ENCODE measurements around the gene FABP7. TPM values are rescaled to one million over a fixed set of nuclear protein-coding genes. Genes with fewer than 3 reads are reported as not detected.
"Not testable (repeated sequence)": the region's sequence is repeated elsewhere in the genome, so short reads cannot be mapped to it uniquely, and the experiment has no call there.

Gene FABP7
- total and polyA plus RNA-seq, 2 donors from 2014 or later: not detected

GRCh38 chr6:122746688-122747087 is 32.8 kb upstream of the FABP7 start:
- no peak overlapping the region for H3K4me3 ChIP-seq (ENCODE audit: low read length in 3 of 3)
- H3K27me3 ChIP-seq (ENCODE audit: control insufficient read depth, insufficient read depth, low read length): no peaks in the 10 kb centered on the region
- no peak overlapping the region for H3K27ac ChIP-seq (ENCODE audit: low read depth in 2 of 2, low read length in 2 of 2)
- no peak for TF ChIP-seq CTCF (IDR thresholded peaks at IDR 0.05; ENCODE audit: borderline replicate concordance, extremely low read depth, insufficient read depth)
- FAIRE-seq: no peak
- no peaks in the 10 kb centered on the region for H3K36me3 ChIP-seq (ENCODE audit: control insufficient read depth in 2 of 3, insufficient read depth in 3 of 3, low read length in 3 of 3)
- no peak overlapping the region for H3K9ac ChIP-seq (ENCODE audit: low read length in 3 of 3)
- no peak for DNase-seq
- intact Hi-C loops (cut with DNase I): no loop called here
- H3K4me1 ChIP-seq (ENCODE audit: control insufficient read depth in 2 of 3, insufficient read depth in 2 of 3, low read depth in 1 of 3, low read length in 3 of 3): no peaks in the 10 kb centered on the region
- no peaks in the 10 kb centered on the region for H3K9me3 ChIP-seq (ENCODE audit: control insufficient read depth in 2 of 3, insufficient read depth in 1 of 3, low read length in 3 of 3)

- Histone ChIP-seq H3K9ac (ENCODE audit: low read length in 3 of 3) (no peak overlapping the region), H3K9me3 (ENCODE audit: control insufficient read depth in 2 of 3, insufficient read depth in 1 of 3, low read length in 3 of 3) (no peaks in the 10 kb centered on the region), H3K4me1 (ENCODE audit: control insufficient read depth in 2 of 3, insufficient read depth in 2 of 3, low read depth in 1 of 3, low read length in 3 of 3) (no peaks in the 10 kb centered on the region), H3K27me3 (ENCODE audit: control insufficient read depth, insufficient read depth, low read length) (no peaks in the 10 kb centered on the region), H3K36me3 (ENCODE audit: control insufficient read depth in 2 of 3, insufficient read depth in 3 of 3, low read length in 3 of 3) (no peaks in the 10 kb centered on the region), H3K4me3 (ENCODE audit: low read length in 3 of 3) (no peak overlapping the region), H3K27ac (ENCODE audit: low read depth in 2 of 2, low read length in 2 of 2) (no peak overlapping the region)
- DNase-seq: no peak
- intact Hi-C loops (cut with DNase I): no loop called here
- FAIRE-seq: no peak
- TF ChIP-seq CTCF (IDR thresholded peaks at IDR 0.05; ENCODE audit: borderline replicate concordance, extremely low read depth, insufficient read depth): no peak
Measured at GRCh38 chr6:122747573-122747972, 31.9 kb upstream of the FABP7 start.

GRCh38 chr6:122748945-122749344 is 30.6 kb upstream of the FABP7 start:
- FAIRE-seq; H3K27ac ChIP-seq (ENCODE audit: low read depth in 2 of 2, low read length in 2 of 2); H3K9ac ChIP-seq (ENCODE audit: low read length in 3 of 3); H3K4me1 ChIP-seq (ENCODE audit: control insufficient read depth in 2 of 3, insufficient read depth in 2 of 3, low read depth in 1 of 3, low read length in 3 of 3); intact Hi-C loops (cut with DNase I); H3K36me3 ChIP-seq (ENCODE audit: control insufficient read depth in 2 of 3, insufficient read depth in 3 of 3, low read length in 3 of 3); H3K27me3 ChIP-seq (ENCODE audit: control insufficient read depth, insufficient read depth, low read length); H3K9me3 ChIP-seq (ENCODE audit: control insufficient read depth in 2 of 3, insufficient read depth in 1 of 3, low read length in 3 of 3); DNase-seq; H3K4me3 ChIP-seq (ENCODE audit: low read length in 3 of 3): not testable (repeated sequence)

- intact Hi-C loops (cut with DNase I): no loop called here
- FAIRE-seq (no peak), DNase-seq (no peak)
- Histone ChIP-seq H3K36me3 (ENCODE audit: control insufficient read depth in 2 of 3, insufficient read depth in 3 of 3, low read length in 3 of 3) (no peaks in the 10 kb centered on the region), H3K27ac (ENCODE audit: low read depth in 2 of 2, low read length in 2 of 2) (no peak overlapping the region), H3K27me3 (ENCODE audit: control insufficient read depth, insufficient read depth, low read length) (no peaks in the 10 kb centered on the region), H3K4me3 (ENCODE audit: low read length in 3 of 3) (no peak overlapping the region), H3K9me3 (ENCODE audit: control insufficient read depth in 2 of 3, insufficient read depth in 1 of 3, low read length in 3 of 3) (no peaks in the 10 kb centered on the region), H3K4me1 (ENCODE audit: control insufficient read depth in 2 of 3, insufficient read depth in 2 of 3, low read depth in 1 of 3, low read length in 3 of 3) (no peaks in the 10 kb centered on the region), H3K9ac (ENCODE audit: low read length in 3 of 3) (no peak overlapping the region)
- no peak for TF ChIP-seq CTCF (IDR thresholded peaks at IDR 0.05; ENCODE audit: borderline replicate concordance, extremely low read depth, insufficient read depth)
Measured at GRCh38 chr6:122749451-122750050, 30.0 kb upstream of the FABP7 start.

Data from kidney (tissue), 14 donors.